ENCODE data around the gene METRN. TPM values are rescaled to one million over a fixed set of nuclear protein-coding genes. Genes with fewer than 3 reads are reported as not detected.
A peak's percentile ranks its signal among the peaks of the same experiment; 100 is the strongest.

Gene METRN
- total RNA-seq, 4 donors from 2014 or later: 56.5 to 143 (median 78.0) TPM

DNA sequence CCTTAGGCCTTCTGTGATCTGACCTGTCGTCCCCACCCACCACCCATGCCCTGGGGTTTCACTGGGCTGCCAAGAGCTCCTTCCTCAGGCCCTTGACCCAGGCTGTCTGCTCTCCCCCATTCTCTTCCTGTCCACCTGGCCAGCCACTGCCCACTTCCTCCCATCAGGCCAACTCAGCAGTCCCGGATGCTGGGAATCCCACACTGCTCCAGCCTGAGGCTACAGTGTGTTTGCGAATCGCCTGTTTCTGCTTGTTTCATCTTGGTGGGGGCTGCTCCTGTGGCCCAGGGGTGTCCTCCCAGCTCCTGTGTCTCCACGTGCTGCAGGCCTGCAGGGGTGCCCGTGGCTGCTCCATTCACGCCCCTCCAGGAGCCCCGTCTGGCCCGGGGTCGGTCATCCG, 839 bp upstream of the METRN start:
- intact Hi-C loops (cut with DNase I): no loop called here
- H3K27ac ChIP-seq (replicated peaks in 1 of 4): no peak overlapping the region
- WGBS: 62% methylated on average over 9 of the region's 11 CpGs
- peaks cover 0 to 10% (median 3%) of the 10 kb centered on the region in 4 donors for H3K36me3 ChIP-seq
- TF ChIP-seq, protein P1, sequence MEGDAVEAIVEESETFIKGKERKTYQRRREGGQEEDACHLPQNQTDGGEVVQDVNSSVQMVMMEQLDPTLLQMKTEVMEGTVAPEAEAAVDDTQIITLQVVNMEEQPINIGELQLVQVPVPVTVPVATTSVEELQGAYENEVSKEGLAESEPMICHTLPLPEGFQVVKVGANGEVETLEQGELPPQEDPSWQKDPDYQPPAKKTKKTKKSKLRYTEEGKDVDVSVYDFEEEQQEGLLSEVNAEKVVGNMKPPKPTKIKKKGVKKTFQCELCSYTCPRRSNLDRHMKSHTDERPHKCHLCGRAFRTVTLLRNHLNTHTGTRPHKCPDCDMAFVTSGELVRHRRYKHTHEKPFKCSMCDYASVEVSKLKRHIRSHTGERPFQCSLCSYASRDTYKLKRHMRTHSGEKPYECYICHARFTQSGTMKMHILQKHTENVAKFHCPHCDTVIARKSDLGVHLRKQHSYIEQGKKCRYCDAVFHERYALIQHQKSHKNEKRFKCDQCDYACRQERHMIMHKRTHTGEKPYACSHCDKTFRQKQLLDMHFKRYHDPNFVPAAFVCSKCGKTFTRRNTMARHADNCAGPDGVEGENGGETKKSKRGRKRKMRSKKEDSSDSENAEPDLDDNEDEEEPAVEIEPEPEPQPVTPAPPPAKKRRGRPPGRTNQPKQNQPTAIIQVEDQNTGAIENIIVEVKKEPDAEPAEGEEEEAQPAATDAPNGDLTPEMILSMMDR (IDR thresholded peaks at IDR 0.05): no peak
- no peak for TF ChIP-seq POLR2A (IDR thresholded peaks at IDR 0.05; ENCODE audit: low read depth)
- TF ChIP-seq POLR2AphosphoS5 (IDR thresholded peaks at IDR 0.05): no peak
- TF ChIP-seq EP300 (IDR thresholded peaks at IDR 0.05): no peak
- peaks cover 0 to 41% (median 24%) of the 10 kb centered on the region in 4 donors for H3K27me3 ChIP-seq
- H3K4me1 ChIP-seq: peaks cover 24 to 76% (median 56%) of the 10 kb centered on the region in 4 donors
- H3K4me3 ChIP-seq: peak overlapping the region in 3 of 4 donors; percentile 68 to 86 (median 86)
- H3K9me3 ChIP-seq: no peaks in the 10 kb centered on the region
- DNase-seq (ENCODE audit: extremely low spot score): no peak

DNA sequence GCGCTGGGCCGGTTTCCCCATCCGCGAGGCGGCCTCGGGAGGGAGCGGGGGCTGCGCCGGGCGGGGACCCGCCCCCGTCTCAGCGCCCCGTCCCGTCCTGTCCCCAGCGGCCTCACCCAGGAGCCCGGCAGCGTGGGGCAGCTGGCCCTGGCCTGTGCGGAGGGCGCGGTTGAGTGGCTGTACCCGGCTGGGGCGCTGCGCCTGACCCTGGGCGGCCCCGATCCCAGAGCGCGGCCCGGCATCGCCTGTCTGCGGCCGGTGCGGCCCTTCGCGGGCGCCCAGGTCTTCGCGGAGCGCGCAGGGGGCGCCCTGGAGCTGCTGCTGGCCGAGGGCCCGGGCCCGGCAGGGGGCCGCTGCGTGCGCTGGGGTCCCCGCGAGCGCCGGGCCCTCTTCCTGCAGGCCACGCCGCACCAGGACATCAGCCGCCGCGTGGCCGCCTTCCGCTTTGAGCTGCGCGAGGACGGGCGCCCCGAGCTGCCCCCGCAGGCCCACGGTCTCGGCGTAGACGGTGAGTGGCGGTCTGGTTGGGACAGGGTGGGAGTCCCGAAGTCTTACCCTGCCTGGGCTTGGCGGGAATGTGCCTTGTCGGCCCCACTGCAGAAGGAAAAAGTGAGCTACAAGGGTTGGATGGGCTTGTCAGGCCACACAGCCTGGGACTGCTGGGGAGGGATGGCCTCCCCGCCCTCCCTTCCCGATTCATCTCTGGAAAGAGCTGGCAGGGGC, 720 bp downstream of the METRN start:
- H3K27ac ChIP-seq (replicated peaks in 1 of 4): peak overlapping the region; percentile 42 to 66 (median 56)
- peak overlapping the region; percentile 68 to 86 (median 83) for H3K4me3 ChIP-seq
- TF ChIP-seq EP300 (IDR thresholded peaks at IDR 0.05): no peak
- TF ChIP-seq POLR2AphosphoS5 (IDR thresholded peaks at IDR 0.05): no peak
- TF ChIP-seq POLR2A (IDR thresholded peaks at IDR 0.05; ENCODE audit: low read depth): no peak
- TF ChIP-seq, protein P1 (IDR thresholded peaks at IDR 0.05): no peak
- intact Hi-C loops (cut with DNase I): no loop called here
- H3K4me1 ChIP-seq: peaks cover 36 to 79% (median 63%) of the 10 kb centered on the region in 4 donors
- peaks cover 0 to 26% (median 10%) of the 10 kb centered on the region in 4 donors for H3K27me3 ChIP-seq
- H3K9me3 ChIP-seq: no peaks in the 10 kb centered on the region
- WGBS: 60% methylated on average over 1 of the region's 74 CpGs
- DNase-seq (ENCODE audit: extremely low spot score): no peak
- H3K36me3 ChIP-seq: peaks cover 0 to 10% (median 3%) of the 10 kb centered on the region in 4 donors

DNA sequence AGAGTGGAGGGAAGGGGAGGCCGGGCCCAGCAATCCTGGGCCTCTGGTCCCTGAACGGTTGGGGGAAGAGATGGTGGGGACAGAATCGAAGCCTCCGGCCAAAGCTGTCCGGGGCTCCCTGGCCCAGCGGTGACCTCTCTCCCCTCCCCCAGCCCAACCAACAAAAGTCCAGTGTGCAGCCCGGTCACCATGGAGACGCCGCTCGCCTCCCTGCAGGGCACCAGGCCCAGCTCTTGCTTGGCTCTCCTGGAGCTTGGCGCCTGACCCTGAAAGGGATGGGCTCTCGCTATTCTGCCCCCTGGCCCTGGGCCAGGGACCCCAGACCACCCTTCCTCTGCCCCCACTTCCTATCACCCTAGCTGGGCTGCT, 1.3 kb downstream of the METRN start:
- Histone ChIP-seq H3K27ac (replicated peaks in 1 of 4) (peak overlapping the region in 2 of 4 donors; percentile 50 to 63), H3K9me3 (no peaks in the 10 kb centered on the region), H3K27me3 (peaks cover 0 to 20% (median 4%) of the 10 kb centered on the region in 4 donors), H3K36me3 (peaks cover 0 to 10% (median 3%) of the 10 kb centered on the region in 4 donors), H3K4me3 (peak overlapping the region; percentile 68 to 86 (median 83)), H3K4me1 (peaks cover 36 to 76% (median 64%) of the 10 kb centered on the region in 4 donors)
- intact Hi-C loops (cut with DNase I): no loop called here
- no peak for DNase-seq (ENCODE audit: extremely low spot score)
- TF ChIP-seq EP300 (IDR thresholded peaks at IDR 0.05) (no peak), POLR2AphosphoS5 (IDR thresholded peaks at IDR 0.05) (no peak), POLR2A (IDR thresholded peaks at IDR 0.05; ENCODE audit: low read depth) (no peak)
- TF ChIP-seq, protein P1 (IDR thresholded peaks at IDR 0.05): no peak
- 23% methylated on average over 4 of the region's 12 CpGs for WGBS

DNA sequence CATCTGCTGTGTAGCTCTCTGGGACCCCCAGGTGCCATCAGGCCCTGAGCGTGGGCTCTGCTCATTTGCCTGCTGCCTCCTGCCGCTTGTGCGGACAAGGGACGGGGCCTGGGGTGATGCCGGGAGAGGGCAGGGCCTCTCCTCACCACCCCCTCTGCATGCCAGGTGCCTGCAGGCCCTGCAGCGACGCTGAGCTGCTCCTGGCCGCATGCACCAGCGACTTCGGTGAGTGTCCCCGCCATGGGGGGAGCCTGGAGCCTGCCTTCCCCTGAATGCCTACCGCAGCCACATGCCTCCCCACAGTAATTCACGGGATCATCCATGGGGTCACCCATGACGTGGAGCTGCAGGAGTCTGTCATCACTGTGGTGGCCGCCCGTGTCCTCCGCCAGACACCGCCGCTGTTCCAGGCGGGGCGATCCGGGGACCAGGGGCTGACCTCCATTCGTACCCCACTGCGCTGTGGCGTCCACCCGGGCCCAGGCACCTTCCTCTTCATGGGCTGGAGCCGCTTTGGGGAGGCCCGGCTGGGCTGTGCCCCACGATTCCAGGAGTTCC, 1.9 kb downstream of the METRN start:
- H3K4me1 ChIP-seq: peaks cover 41 to 76% (median 68%) of the 10 kb centered on the region in 4 donors

More for the DNA sequence above, 1.9 kb downstream of the METRN start:
- peaks cover 0 to 10% (median 3%) of the 10 kb centered on the region in 4 donors for H3K36me3 ChIP-seq
- H3K27me3 ChIP-seq: peaks cover 0 to 13% (median 0%) of the 10 kb centered on the region in 4 donors
- 77% methylated on average over 11 of the region's 29 CpGs for WGBS
- TF ChIP-seq, protein P1 (IDR thresholded peaks at IDR 0.05): no peak
- TF ChIP-seq POLR2A (IDR thresholded peaks at IDR 0.05; ENCODE audit: low read depth) (no peak), POLR2AphosphoS5 (IDR thresholded peaks at IDR 0.05) (no peak), EP300 (IDR thresholded peaks at IDR 0.05) (no peak)
- no peaks in the 10 kb centered on the region for H3K9me3 ChIP-seq
- intact Hi-C loops (cut with DNase I): no loop called here
- peak overlapping the region in 2 of 4 donors; percentile 80 to 86 for H3K4me3 ChIP-seq
- H3K27ac ChIP-seq (replicated peaks in 1 of 4): no peak overlapping the region
- DNase-seq (ENCODE audit: extremely low spot score): no peak

All from esophagus muscularis mucosa (tissue), 4 donors.